ENCODE data around the gene LHX4. TPM values are rescaled to one million over a fixed set of nuclear protein-coding genes. Genes with fewer than 3 reads are reported as not detected.

Gene LHX4
- total RNA-seq, 3 donors from 2014 or later: 0.03 TPM; not detected in 2

- H3K36me3 Mint-ChIP-seq (ENCODE audit: insufficient read depth): no peaks in the 10 kb centered on the region
- ATAC-seq (no peak), DNase-seq (no peak)
- no peaks in the 10 kb centered on the region for H3K4me1 Mint-ChIP-seq (ENCODE audit: low read depth)
- no peaks in the 10 kb centered on the region for H3K9me3 Mint-ChIP-seq
- H3K27me3 Mint-ChIP-seq (ENCODE audit: low read depth): peaks cover 29% of the 10 kb centered on the region
- H3K4me3 Mint-ChIP-seq: no peak overlapping the region
Observed at GRCh38 chr1:180260541-180260940, 30.5 kb downstream of the LHX4 start.

GRCh38 chr1:180261030-180261429, 31.0 kb downstream of the LHX4 start:
- Mint-ChIP-seq H3K9me3 (no peaks in the 10 kb centered on the region), H3K36me3 (ENCODE audit: insufficient read depth) (no peaks in the 10 kb centered on the region), H3K4me1 (ENCODE audit: low read depth) (no peaks in the 10 kb centered on the region), H3K27me3 (ENCODE audit: low read depth) (peaks cover 24% of the 10 kb centered on the region), H3K4me3 (no peak overlapping the region)
- DNase-seq: no peak
- ATAC-seq: no peak

- DNase-seq (no peak), ATAC-seq (no peak)
- Mint-ChIP-seq H3K4me1 (ENCODE audit: low read depth) (no peaks in the 10 kb centered on the region), H3K4me3 (no peak overlapping the region), H3K9me3 (no peaks in the 10 kb centered on the region), H3K27me3 (ENCODE audit: low read depth) (peaks cover 18% of the 10 kb centered on the region), H3K36me3 (ENCODE audit: insufficient read depth) (no peaks in the 10 kb centered on the region)
Observed at GRCh38 chr1:180261524-180262155, 31.6 kb downstream of the LHX4 start.

GRCh38 chr1:180262628-180263488, 32.8 kb downstream of the LHX4 start:
- Mint-ChIP-seq H3K36me3 (ENCODE audit: insufficient read depth) (no peaks in the 10 kb centered on the region), H3K9me3 (no peaks in the 10 kb centered on the region), H3K4me3 (no peak overlapping the region), H3K4me1 (ENCODE audit: low read depth) (no peaks in the 10 kb centered on the region), H3K27me3 (ENCODE audit: low read depth) (peaks cover 9% of the 10 kb centered on the region)
- ATAC-seq (no peak), DNase-seq (no peak)

GRCh38 chr1:180264595-180264994, 34.5 kb downstream of the LHX4 start:
- no peaks in the 10 kb centered on the region for H3K4me1 Mint-ChIP-seq (ENCODE audit: low read depth)
- no peaks in the 10 kb centered on the region for H3K27me3 Mint-ChIP-seq (ENCODE audit: low read depth)
- H3K36me3 Mint-ChIP-seq (ENCODE audit: insufficient read depth): no peaks in the 10 kb centered on the region
- DNase-seq (no peak), ATAC-seq (no peak)
- no peaks in the 10 kb centered on the region for H3K9me3 Mint-ChIP-seq
- H3K4me3 Mint-ChIP-seq: no peak overlapping the region

GRCh38 chr1:180265201-180265600, 35.1 kb downstream of the LHX4 start:
- no peak for DNase-seq
- no peaks in the 10 kb centered on the region for H3K36me3 Mint-ChIP-seq (ENCODE audit: insufficient read depth)
- no peaks in the 10 kb centered on the region for H3K9me3 Mint-ChIP-seq
- H3K27me3 Mint-ChIP-seq (ENCODE audit: low read depth): no peaks in the 10 kb centered on the region
- H3K4me3 Mint-ChIP-seq: no peak overlapping the region
- no peaks in the 10 kb centered on the region for H3K4me1 Mint-ChIP-seq (ENCODE audit: low read depth)
- no peak for ATAC-seq

- H3K27me3 Mint-ChIP-seq (ENCODE audit: low read depth): no peaks in the 10 kb centered on the region
Observed at GRCh38 chr1:180265871-180266270, 35.8 kb downstream of the LHX4 start.

GRCh38 chr1:180266275-180267210, 36.5 kb downstream of the LHX4 start:
- no peak overlapping the region for H3K4me3 Mint-ChIP-seq
- ATAC-seq (no peak), DNase-seq (no peak)
- no peaks in the 10 kb centered on the region for H3K27me3 Mint-ChIP-seq (ENCODE audit: low read depth)
- H3K4me1 Mint-ChIP-seq (ENCODE audit: low read depth): no peaks in the 10 kb centered on the region
- H3K9me3 Mint-ChIP-seq: no peaks in the 10 kb centered on the region
- no peaks in the 10 kb centered on the region for H3K36me3 Mint-ChIP-seq (ENCODE audit: insufficient read depth)

More at GRCh38 chr1:180265871-180266270, 35.8 kb downstream of the LHX4 start:
- DNase-seq: no peak
- ATAC-seq: no peak
- H3K4me1 Mint-ChIP-seq (ENCODE audit: low read depth): no peaks in the 10 kb centered on the region
- H3K4me3 Mint-ChIP-seq: no peak overlapping the region
- H3K9me3 Mint-ChIP-seq: no peaks in the 10 kb centered on the region
- H3K36me3 Mint-ChIP-seq (ENCODE audit: insufficient read depth): no peaks in the 10 kb centered on the region

- no peak for DNase-seq
- Mint-ChIP-seq H3K4me3 (no peak overlapping the region), H3K36me3 (ENCODE audit: insufficient read depth) (no peaks in the 10 kb centered on the region), H3K4me1 (ENCODE audit: low read depth) (no peaks in the 10 kb centered on the region), H3K27me3 (ENCODE audit: low read depth) (no peaks in the 10 kb centered on the region), H3K9me3 (no peaks in the 10 kb centered on the region)
- ATAC-seq: no peak
Observed at GRCh38 chr1:180267211-180267561, 37.1 kb downstream of the LHX4 start.

- ATAC-seq: no peak
- no peak for DNase-seq
- Mint-ChIP-seq H3K4me3 (no peak overlapping the region), H3K27me3 (ENCODE audit: low read depth) (no peaks in the 10 kb centered on the region), H3K36me3 (ENCODE audit: insufficient read depth) (peaks cover 1% of the 10 kb centered on the region), H3K9me3 (no peaks in the 10 kb centered on the region), H3K4me1 (ENCODE audit: low read depth) (no peaks in the 10 kb centered on the region)
Observed at GRCh38 chr1:180267761-180268555, 37.9 kb downstream of the LHX4 start.

- Mint-ChIP-seq H3K9me3 (no peaks in the 10 kb centered on the region), H3K27me3 (ENCODE audit: low read depth) (no peaks in the 10 kb centered on the region), H3K4me3 (no peak overlapping the region), H3K4me1 (ENCODE audit: low read depth) (no peaks in the 10 kb centered on the region), H3K36me3 (ENCODE audit: insufficient read depth) (peaks cover 2% of the 10 kb centered on the region)
- ATAC-seq (no peak), DNase-seq (no peak)
Observed at GRCh38 chr1:180268556-180269075, 38.6 kb downstream of the LHX4 start.

- H3K4me3 Mint-ChIP-seq: no peak overlapping the region
- DNase-seq: no peak
- peak in 1 of 2 donors; percentile 27 for ATAC-seq
- H3K36me3 Mint-ChIP-seq (ENCODE audit: insufficient read depth): peaks cover 6% of the 10 kb centered on the region
- no peaks in the 10 kb centered on the region for H3K27me3 Mint-ChIP-seq (ENCODE audit: low read depth)
- H3K4me1 Mint-ChIP-seq (ENCODE audit: low read depth): no peaks in the 10 kb centered on the region
- no peaks in the 10 kb centered on the region for H3K9me3 Mint-ChIP-seq
Observed at GRCh38 chr1:180269645-180270529, 39.8 kb downstream of the LHX4 start.

All from activated T-cell treated with anti-CD3 and anti-CD28 coated beads, Interleukin-2, amount 50 U/mL, for 4 hours (primary cell).